GM12878 (cell line): ENCODE data around the gene TRMT1. TPM values are rescaled to one million over a fixed set of nuclear protein-coding genes. Genes with fewer than 3 reads are reported as not detected.

ENCODE experiments used
- ATAC-seq: fragments of 200-7000 bp; cut with Tn5 transposase; 3 replicates; pipeline ENCODE4 v1.9.1; 2020; ENCODE audit warnings: mild to moderate bottlenecking, moderate library complexity
- BruUV-seq: library from RNA; stranded (reverse); fragments of 400-500 nt; replicated peaks from 2 replicates; lab custom pipeline; 2021; lab: Mats Ljungman, UMichigan
- CTCF ChIA-PET: fragments of 300-600 bp; sonication (Branson Sonifier 250); formaldehyde crosslinking; extraction: SDS; loops from one replicate; lab custom pipeline; 2021; ENCODE audit warnings: inconsistent platforms; lab: Yijun Ruan, JAX
- POLR2A ChIA-PET: fragments of 350-600 bp; formaldehyde crosslinking; extraction: SDS; loops from one replicate; lab custom pipeline; 2021; ENCODE audit warnings: inconsistent platforms; lab: Charles Lee
- RAD21 ChIA-PET: fragments of 300-600 bp; sonication (Branson Sonifier 250); formaldehyde crosslinking; loops from one replicate; lab custom pipeline; 2023; ENCODE audit warnings: antibody characterized with exemption; ENCODE audit not compliant: unreplicated experiment; lab: Charles Lee
- SMC1A ChIA-PET: fragments of 300-600 bp; sonication (Branson Sonifier 250); formaldehyde crosslinking; loops from one replicate; lab custom pipeline; 2023; ENCODE audit not compliant: unreplicated experiment, uncharacterized antibody; lab: Charles Lee
- DNase-seq: peaks from one replicate; pipeline ENCODE4 v3.0.0-alpha.2; 2011; ENCODE audit warnings: low read depth, low spot score
- FAIRE-seq: peaks from 3 replicates; lab custom pipeline; 2011; peaks lifted over from hg19 to GRCh38; lab: Jason Lieb, UNC
- H2AFZ ChIP-seq: 2 replicates; pipeline ENCODE4 v1.6.0; 2011; ENCODE audit warnings: low read depth, low read length, control low read depth; ENCODE audit not compliant: control insufficient read depth
- H3K27ac ChIP-seq: 2 replicates; pipeline ENCODE4 v1.5.1; 2011; ENCODE audit warnings: control low read depth; ENCODE audit not compliant: control insufficient read depth, insufficient read depth
- H3K27me3 ChIP-seq, 2 experiments: replicated peaks in 1 of 2; 2 replicates each; pipeline versions ENCODE4 v1.6.0 to v1.6.1; 2011; ENCODE audit warnings: low read length in 1 of 2; ENCODE audit not compliant: control insufficient read depth in 2 of 2, insufficient read depth in 2 of 2
- H3K36me3 ChIP-seq, 2 experiments: 2 replicates each; pipeline ENCODE4 v1.5.1; 2011; ENCODE audit warnings: low read length in 1 of 2; ENCODE audit not compliant: control insufficient read depth in 2 of 2, insufficient read depth in 2 of 2
- H3K4me1 ChIP-seq: 2 replicates; pipeline ENCODE4 v1.6.1; 2011; ENCODE audit warnings: mild to moderate bottlenecking, low read length, moderate library complexity, mixed read lengths; ENCODE audit not compliant: control insufficient read depth, insufficient read depth
- H3K4me2 ChIP-seq: 2 replicates; pipeline ENCODE4 v1.6.0; 2011; ENCODE audit warnings: control low read depth; ENCODE audit not compliant: control insufficient read depth, insufficient read depth
- H3K4me3 ChIP-seq: fragments of 200-600 bp; sonication (generic); 2 replicates; pipeline ENCODE4 v1.5.1; 2016
- H3K79me2 ChIP-seq: 2 replicates; pipeline ENCODE4 v1.6.0; 2011; ENCODE audit warnings: low read length; ENCODE audit not compliant: control insufficient read depth, insufficient read depth
- H3K9ac ChIP-seq: 2 replicates; pipeline ENCODE4 v1.8.0; 2011; ENCODE audit warnings: low read length, control low read depth, mixed read lengths; ENCODE audit not compliant: control insufficient read depth, insufficient read depth
- H3K9me3 ChIP-seq: replicated peaks from 3 replicates; pipeline ENCODE4 v1.5.1; 2011; ENCODE audit warnings: mild to moderate bottlenecking, low read length; ENCODE audit not compliant: control insufficient read depth, insufficient read depth
- H4K20me1 ChIP-seq: 2 replicates; pipeline ENCODE4 v1.6.0; 2011; ENCODE audit not compliant: control insufficient read depth, insufficient read depth
- BCL11A ChIP-seq: IDR thresholded peaks from 2 replicates; pipeline ENCODE4 v1.6.1; 2011; ENCODE audit warnings: low read depth, low read length
- BMI1 ChIP-seq: fragments of 450-650 bp; IDR thresholded peaks from 2 replicates; pipeline ENCODE4 v1.6.1; 2016; ENCODE audit warnings: mild to moderate bottlenecking, moderate library complexity, borderline replicate concordance
- FOXK2 ChIP-seq: fragments of 450-650 bp; IDR thresholded peaks from 2 replicates; pipeline ENCODE4 v1.6.1; 2017; ENCODE audit warnings: mild to moderate bottlenecking, moderate library complexity
- GATAD2B ChIP-seq: fragments of 450-650 bp; conservative IDR thresholded peaks from 2 replicates; pipeline ENCODE4 v1.6.1; 2017; ENCODE audit warnings: low read depth, mild to moderate bottlenecking, moderate library complexity
- IRF4 ChIP-seq: IDR thresholded peaks from 2 replicates; pipeline ENCODE4 v1.6.1; 2011; ENCODE audit warnings: low read depth, low read length
- KDM1A ChIP-seq: fragments of 200-600 bp; sonication (generic); IDR thresholded peaks from 2 replicates; pipeline ENCODE4 v1.6.1; 2016; ENCODE audit warnings: borderline replicate concordance
- MTA2 ChIP-seq: fragments of 450-650 bp; IDR thresholded peaks from 2 replicates; pipeline ENCODE4 v1.6.1; 2016; ENCODE audit warnings: low read depth, mild to moderate bottlenecking, moderate library complexity
- NBN ChIP-seq: fragments of 450-650 bp; IDR thresholded peaks from 2 replicates; pipeline ENCODE4 v1.6.1; 2016
- SMAD5 ChIP-seq: IDR thresholded peaks from 2 replicates; pipeline ENCODE4 v1.6.1; 2016; ENCODE audit warnings: antibody characterized with exemption, low read depth
- SP1 ChIP-seq: IDR thresholded peaks from one replicate; pipeline ENCODE4 v1.6.1; 2011; ENCODE audit warnings: low read depth, low read length
- SREBF1 ChIP-seq: IDR thresholded peaks from 2 replicates; pipeline ENCODE4 v1.6.1; 2012; ENCODE audit warnings: mild to moderate bottlenecking, low read length
- SREBF2 ChIP-seq: IDR thresholded peaks from 2 replicates; pipeline ENCODE4 v1.6.1; 2012; ENCODE audit warnings: mild to moderate bottlenecking, low read length
- STAT1 ChIP-seq: fragments of 450-650 bp; conservative IDR thresholded peaks from 2 replicates; pipeline ENCODE4 v1.6.1; 2014; ENCODE audit warnings: antibody characterized with exemption, mild to moderate bottlenecking
- STAT3 ChIP-seq: IDR thresholded peaks from 2 replicates; pipeline ENCODE4 v1.6.1; 2011; ENCODE audit warnings: low read depth, low read length, improper control_type of control experiment
- TAF1 ChIP-seq: IDR thresholded peaks from 2 replicates; pipeline ENCODE4 v1.6.1; 2011; ENCODE audit warnings: mild to moderate bottlenecking, low read depth, low read length, borderline replicate concordance
- TCF3 ChIP-seq: IDR thresholded peaks from 2 replicates; pipeline ENCODE4 v1.6.1; 2012; ENCODE audit warnings: low read depth, mild to moderate bottlenecking, low read length, borderline replicate concordance; ENCODE audit not compliant: insufficient read depth
- TCF7 ChIP-seq: IDR thresholded peaks from 2 replicates; pipeline ENCODE4 v1.6.1; 2014; ENCODE audit warnings: antibody characterized with exemption, borderline replicate concordance
- WGBS: methylation state at CpG from one replicate; pipeline ENCODE4 v1.1.6; 2016; ENCODE audit warnings: low lambda C conversion rate; ENCODE audit not compliant: insufficient replicate concordance, insufficient coverage; ENCODE audit errors: missing lambda C conversion rate; 5-methylcytosine and 5-hydroxymethylcytosine counted together
- in situ Hi-C: fragments of 300-500 bp; cut with MboI; formaldehyde crosslinking; loops from 9 replicates; pipeline ENCODE4 v1.14.3; 2018; ENCODE audit warnings: mixed read lengths
- intact Hi-C: fragments of 100-400 bp; cut with micrococcal nuclease; formaldehyde crosslinking; loops from one replicate; pipeline ENCODE4 v1.14.2; 2022; ENCODE audit not compliant: unreplicated experiment
- polyA plus RNA-seq, 11 experiments: library from polyadenylated mRNA; depleted of rRNA in 4 of 11; unstranded in 6 of 11; stranded (reverse) in 5 of 11; fragments of >200 nt; fragmentation: Nextera tagmentation in 4 of 11; fragmentation: Illumina TruSeq in 1 of 11; extraction: Ambion mirVana in 4 of 11; extraction: Trizol in 1 of 11; gene quantifications; 1 replicate in 1 of 11; 2 replicates in 10 of 11; pipeline versions ENCODE4 v1.2.1 to v1.2.3, GENCODE V29; 2011 to 2016; ENCODE audit warnings: inconsistent platforms in 2 of 11, missing spikeins in 2 of 11, low read depth in 1 of 11
- total RNA-seq, 4 experiments: library from RNA; depleted of rRNA in 3 of 4; stranded (reverse); fragments of >200 nt in 3 of 4; fragmentation: Illumina TruSeq in 1 of 4; extraction: Trizol in 1 of 4; gene quantifications; 2 replicates each; pipeline versions ENCODE4 v1.2.1 to v1.2.3, GENCODE V29; 2013 to 2021
- TF ChIP-seq, protein P1 (sequence below): IDR thresholded peaks from 2 replicates; pipeline ENCODE4 v1.6.1; 2012; ENCODE audit warnings: low read depth, low read length, improper control_type of control experiment
- TF ChIP-seq, protein P2 (sequence below): IDR thresholded peaks from 2 replicates; pipeline ENCODE4 v1.6.1; 2011; ENCODE audit warnings: low read depth, low read length, improper control_type of control experiment, borderline replicate concordance
- TF ChIP-seq, protein P3 (sequence below): IDR thresholded peaks from 2 replicates; pipeline ENCODE4 v1.6.1; 2011; ENCODE audit warnings: borderline replicate concordance, low read depth, mild to moderate bottlenecking, moderate library complexity, mixed read lengths, low read length; ENCODE audit not compliant: insufficient read depth; ENCODE audit errors: extremely low read length

Gene TRMT1
- total and polyA plus RNA-seq, 10 of the 15 experiments (the other 5 are each of a cell fraction or from before 2014, with no cell fraction given), result 3.4 to 68.8 (median 34.8) TPM

DNA sequence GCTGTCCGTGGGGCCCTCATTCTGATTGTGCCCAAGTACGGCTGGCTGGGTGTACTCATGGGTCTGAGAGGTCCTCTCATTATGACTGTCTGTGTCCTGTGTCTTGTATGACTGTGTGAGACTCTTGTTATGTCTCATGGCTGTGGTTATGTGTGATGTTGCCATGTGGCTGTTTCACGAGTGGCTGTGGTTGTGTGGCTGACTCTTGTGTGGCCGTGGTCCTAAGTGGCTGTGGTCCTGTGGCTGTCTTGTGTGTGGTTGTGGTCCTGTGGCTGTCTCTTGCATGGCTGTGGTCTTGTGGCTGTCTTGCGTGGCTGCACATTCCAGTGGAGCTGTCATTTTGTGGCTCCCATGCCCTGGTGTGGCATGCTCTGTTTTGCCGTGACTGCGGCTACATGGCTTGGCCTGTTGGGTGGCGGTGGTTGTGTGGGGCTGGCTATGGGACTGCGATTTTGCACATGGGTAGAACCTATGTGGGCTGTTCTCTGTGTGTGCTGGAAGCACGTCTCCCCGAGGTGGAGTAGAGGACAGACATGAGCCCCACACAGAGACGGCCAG lies 16.4 kb downstream of the TRMT1 start (continued):
- peak; percentile 95 for TF ChIP-seq MTA2
- peak; percentile 72 for TF ChIP-seq SP1
- peak; percentile 100 for TF ChIP-seq IRF4
- no peak for TF ChIP-seq TAF1
- TF ChIP-seq, protein P1, sequence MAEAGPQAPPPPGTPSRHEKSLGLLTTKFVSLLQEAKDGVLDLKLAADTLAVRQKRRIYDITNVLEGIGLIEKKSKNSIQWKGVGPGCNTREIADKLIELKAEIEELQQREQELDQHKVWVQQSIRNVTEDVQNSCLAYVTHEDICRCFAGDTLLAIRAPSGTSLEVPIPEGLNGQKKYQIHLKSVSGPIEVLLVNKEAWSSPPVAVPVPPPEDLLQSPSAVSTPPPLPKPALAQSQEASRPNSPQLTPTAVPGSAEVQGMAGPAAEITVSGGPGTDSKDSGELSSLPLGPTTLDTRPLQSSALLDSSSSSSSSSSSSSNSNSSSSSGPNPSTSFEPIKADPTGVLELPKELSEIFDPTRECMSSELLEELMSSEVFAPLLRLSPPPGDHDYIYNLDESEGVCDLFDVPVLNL, result 0 out of 2 replicates have a peak, but pooled peaks have one; percentile 38
- no peak for TF ChIP-seq TCF7
- no peak for TF ChIP-seq STAT3
- peak; percentile 81; the same call in 1 of the 2 replicates for TF ChIP-seq STAT1
- TF ChIP-seq FOXK2, result peak; percentile 63; the same call in 1 of the 2 replicates

DNA sequence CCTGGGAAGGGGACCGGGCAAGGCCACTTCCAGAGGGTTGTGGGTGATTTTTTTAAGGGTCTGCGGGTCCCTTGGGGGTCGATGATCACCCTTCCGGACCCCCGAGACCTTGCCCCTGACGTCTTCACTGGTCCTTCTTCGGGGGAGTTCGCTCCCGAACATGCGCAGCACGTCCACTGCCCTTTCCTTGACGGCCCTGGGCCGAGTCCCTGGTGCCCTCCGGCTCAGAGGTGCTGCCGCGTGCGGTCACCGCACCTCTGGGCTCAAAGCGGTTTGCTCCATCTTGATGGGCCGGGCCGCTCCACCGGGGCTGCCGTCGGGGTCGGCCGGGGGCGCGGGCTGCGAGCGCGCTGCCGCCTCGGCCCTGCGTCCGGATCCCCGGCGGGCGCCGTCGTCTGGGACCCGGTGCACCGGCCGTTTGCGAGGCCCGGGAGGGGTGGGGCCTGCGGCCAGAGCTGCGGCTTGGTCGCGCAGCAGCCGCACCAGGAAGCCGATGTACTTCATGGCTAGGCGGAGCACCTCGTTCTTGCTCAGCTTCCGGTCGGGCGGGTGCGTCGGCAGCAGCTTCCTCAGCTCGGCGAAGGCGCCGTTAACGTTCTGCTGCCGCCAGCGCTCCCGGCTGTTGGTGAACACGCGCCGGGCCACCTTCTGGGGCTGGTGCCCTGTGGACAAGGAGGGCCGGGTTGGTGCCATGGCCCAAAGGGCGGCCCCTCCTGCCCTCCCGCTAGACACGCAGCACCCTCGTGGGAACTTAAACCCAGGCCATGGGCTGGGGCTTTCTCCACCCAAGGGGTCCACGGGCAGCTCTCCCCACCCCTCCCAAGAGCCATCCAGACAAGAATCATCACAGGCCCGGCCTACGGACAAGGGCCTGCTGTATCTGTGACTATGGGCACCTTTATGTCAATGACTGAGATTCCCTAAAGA lies 17.2 kb downstream of the TRMT1 start:
- Histone ChIP-seq H4K20me1 (no peaks in the 10 kb centered on the region), H3K9me3 (no peaks in the 10 kb centered on the region; the same call in 2 of the 3 replicates), H3K4me2 (peak overlapping the region; percentile 84), H3K9ac (no peak overlapping the region; the same call in 1 of the 2 replicates), H3K4me1 (peaks cover 50% of the 10 kb centered on the region), H3K27me3 (peaks cover 2 to 7% of the 10 kb centered on the region in 2 experiments), H3K27ac (peak overlapping the region; percentile 48; the same call in 1 of the 2 replicates), H3K4me3 (no peak overlapping the region), H2AFZ (peak overlapping the region; percentile 14; the same call in 1 of the 2 replicates), H3K79me2 (peaks cover 4% of the 10 kb centered on the region; the same call in 1 of the 2 replicates), H3K36me3 (no peaks in the 10 kb centered on the region)
- no peak for DNase-seq
- POLR2A ChIA-PET, result interaction anchor here (0.5 to 0.6 kb wide), 2 partner anchors 122 to 157 kb away, joined by 4 to 5 read pairs; no protein-coding TSS in a partner anchor
- WGBS, result 9% methylated on average over 72 of the region's 77 CpGs
- RAD21 ChIA-PET, result interaction anchor here (1.0 kb wide), 1 partner anchor 122 kb away, joined by 3 read pairs; no protein-coding TSS in a partner anchor
- intact Hi-C loops (loop anchor here (10.0 kb wide), 1 partner anchor 65 kb away; no protein-coding TSS in a partner anchor), in situ Hi-C loops (loop anchor here (10.0 kb wide), 1 partner anchor 215 kb away; the partner anchor contains the start of genes DNASE2 and KLF1)
- SMC1A ChIA-PET, result no interaction called here
- FAIRE-seq, result no peak
- no TSS peak for BruUV-seq
- peak; percentile 18 for ATAC-seq
- CTCF ChIA-PET, result interaction anchor here (0.5 to 3.0 kb wide), 4 partner anchors 38 to 134 kb away, joined by 3 to 13 read pairs (median 8); no protein-coding TSS in a partner anchor
- TF ChIP-seq, protein P2, sequence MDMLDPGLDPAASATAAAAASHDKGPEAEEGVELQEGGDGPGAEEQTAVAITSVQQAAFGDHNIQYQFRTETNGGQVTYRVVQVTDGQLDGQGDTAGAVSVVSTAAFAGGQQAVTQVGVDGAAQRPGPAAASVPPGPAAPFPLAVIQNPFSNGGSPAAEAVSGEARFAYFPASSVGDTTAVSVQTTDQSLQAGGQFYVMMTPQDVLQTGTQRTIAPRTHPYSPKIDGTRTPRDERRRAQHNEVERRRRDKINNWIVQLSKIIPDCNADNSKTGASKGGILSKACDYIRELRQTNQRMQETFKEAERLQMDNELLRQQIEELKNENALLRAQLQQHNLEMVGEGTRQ, result no peak
- TF ChIP-seq BCL11A (no peak), KDM1A (no peak), SREBF1 (no peak), SMAD5 (no peak), NBN (no peak), BMI1 (no peak), SREBF2 (no peak), GATAD2B (peak; percentile 79), TCF3 (no peak)
- TF ChIP-seq, protein P3, sequence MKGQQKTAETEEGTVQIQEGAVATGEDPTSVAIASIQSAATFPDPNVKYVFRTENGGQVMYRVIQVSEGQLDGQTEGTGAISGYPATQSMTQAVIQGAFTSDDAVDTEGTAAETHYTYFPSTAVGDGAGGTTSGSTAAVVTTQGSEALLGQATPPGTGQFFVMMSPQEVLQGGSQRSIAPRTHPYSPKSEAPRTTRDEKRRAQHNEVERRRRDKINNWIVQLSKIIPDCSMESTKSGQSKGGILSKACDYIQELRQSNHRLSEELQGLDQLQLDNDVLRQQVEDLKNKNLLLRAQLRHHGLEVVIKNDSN, result no peak
